Vagina (tissue), 2 donors: Measurements from ENCODE around the gene MORF4L1.

ENCODE experiments used
- POLR2A ChIP-seq, 2 donors: fragments of 450-650 bp; IDR thresholded peaks; one replicate each; pipeline ENCODE4 v1.6.1; 2017; ENCODE audit warnings: antibody characterized with exemption in 2 of 2, mild to moderate bottlenecking in 2 of 2, moderate library complexity in 2 of 2
- POLR2AphosphoS5 ChIP-seq, 2 donors: sonication (generic); formaldehyde crosslinking; IDR thresholded peaks; one replicate each; pipeline ENCODE4 v1.9.0; 2017; ENCODE audit warnings: antibody characterized with exemption in 2 of 2, mild to moderate bottlenecking in 2 of 2, low read depth in 1 of 2; ENCODE audit not compliant: insufficient read depth in 1 of 2
- TF ChIP-seq, protein P1 (sequence below), 3 experiments: fragments of 450-650 bp in 2 of 3; fragments of 200-600 bp in 1 of 3; sonication (generic) in 1 of 3; IDR thresholded peaks; one replicate each; pipeline ENCODE4 v1.5.1; 2017 to 2019; ENCODE audit warnings: antibody characterized with exemption in 3 of 3, mild to moderate bottlenecking in 2 of 3, moderate library complexity in 2 of 3

DNA sequence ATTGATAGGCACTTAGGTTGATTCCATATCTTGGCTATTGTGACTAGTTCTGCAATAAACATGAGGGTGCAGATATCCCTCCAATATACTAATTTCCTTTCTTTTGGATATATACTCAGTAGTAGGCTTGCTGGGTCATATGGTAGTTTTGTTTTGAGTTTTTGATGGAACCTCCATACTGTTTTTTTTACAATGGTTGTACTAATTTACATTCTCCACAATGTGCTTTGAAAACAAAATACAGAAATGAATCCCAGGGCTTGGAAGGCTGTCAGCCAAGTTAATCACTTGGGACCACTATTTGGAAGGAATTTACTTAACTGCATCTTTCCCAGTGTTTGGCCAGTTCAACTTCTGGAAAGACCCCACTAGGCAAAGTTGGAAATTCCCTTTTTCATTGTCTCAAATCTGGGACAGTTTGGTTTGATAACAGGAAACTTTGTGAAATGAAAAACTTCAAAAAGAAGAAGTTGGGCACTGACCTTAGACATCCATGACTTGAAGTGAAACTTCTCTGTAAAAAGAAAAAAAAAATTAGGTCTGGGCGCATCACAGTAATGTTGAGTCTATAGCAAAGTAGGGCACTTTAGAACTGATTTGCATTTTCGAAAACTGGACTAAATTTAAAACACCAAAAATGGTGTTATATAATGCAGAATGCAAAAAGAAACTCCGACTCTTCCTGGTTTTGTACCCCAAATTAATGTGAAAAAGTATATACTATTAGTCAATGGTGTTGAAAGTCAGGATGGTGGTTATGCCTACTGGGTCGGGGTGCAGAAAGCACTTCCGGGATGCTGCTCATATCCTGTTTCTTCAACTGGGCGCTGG lies 66.2 kb downstream of the MORF4L1 start:
- TF ChIP-seq, protein P1, sequence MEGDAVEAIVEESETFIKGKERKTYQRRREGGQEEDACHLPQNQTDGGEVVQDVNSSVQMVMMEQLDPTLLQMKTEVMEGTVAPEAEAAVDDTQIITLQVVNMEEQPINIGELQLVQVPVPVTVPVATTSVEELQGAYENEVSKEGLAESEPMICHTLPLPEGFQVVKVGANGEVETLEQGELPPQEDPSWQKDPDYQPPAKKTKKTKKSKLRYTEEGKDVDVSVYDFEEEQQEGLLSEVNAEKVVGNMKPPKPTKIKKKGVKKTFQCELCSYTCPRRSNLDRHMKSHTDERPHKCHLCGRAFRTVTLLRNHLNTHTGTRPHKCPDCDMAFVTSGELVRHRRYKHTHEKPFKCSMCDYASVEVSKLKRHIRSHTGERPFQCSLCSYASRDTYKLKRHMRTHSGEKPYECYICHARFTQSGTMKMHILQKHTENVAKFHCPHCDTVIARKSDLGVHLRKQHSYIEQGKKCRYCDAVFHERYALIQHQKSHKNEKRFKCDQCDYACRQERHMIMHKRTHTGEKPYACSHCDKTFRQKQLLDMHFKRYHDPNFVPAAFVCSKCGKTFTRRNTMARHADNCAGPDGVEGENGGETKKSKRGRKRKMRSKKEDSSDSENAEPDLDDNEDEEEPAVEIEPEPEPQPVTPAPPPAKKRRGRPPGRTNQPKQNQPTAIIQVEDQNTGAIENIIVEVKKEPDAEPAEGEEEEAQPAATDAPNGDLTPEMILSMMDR (IDR thresholded peaks at IDR 0.05) = no peak
- TF ChIP-seq POLR2A (IDR thresholded peaks at IDR 0.05) (no peak), POLR2AphosphoS5 (IDR thresholded peaks at IDR 0.05; ENCODE audit: insufficient read depth in 1 of 2, low read depth in 1 of 2) (no peak)
